CD4-positive, alpha-beta T cell treated with Interleukin-4 for 1 hour (primary cell): ENCODE measurements around the gene ATP11A.
"Not testable (repeated sequence)": the region's sequence is repeated elsewhere in the genome, so short reads cannot be mapped to it uniquely, and the experiment has no call there.

Source experiments
- DNase-seq, 2 donors: peaks; one replicate each; pipeline ENCODE4 v3.0.0-alpha.2; 2020 to 2022

The ATP11A gene

GRCh38 chr13:112671359-112671758 is 18.5 kb upstream of the ATP11A start:
- DNase-seq, result no peak

- no peak for DNase-seq
These were observed 17.1 kb upstream of the ATP11A start for GRCh38 chr13:112672651-112673284.

GRCh38 chr13:112674412-112675365 is 15.1 kb upstream of the ATP11A start:
- DNase-seq, result no peak

GRCh38 chr13:112675366-112675756 is 14.5 kb upstream of the ATP11A start:
- DNase-seq, result no peak

- not testable (repeated sequence) for DNase-seq
These were observed 12.3 kb upstream of the ATP11A start for GRCh38 chr13:112677421-112677962.

- no peak for DNase-seq
These were observed 10.5 kb upstream of the ATP11A start for GRCh38 chr13:112679381-112679780.

- no peak for DNase-seq
These were observed 9.7 kb upstream of the ATP11A start for GRCh38 chr13:112679932-112680677.

GRCh38 chr13:112680741-112681360 is 9.0 kb upstream of the ATP11A start:
- DNase-seq, result no peak

- no peak for DNase-seq
These were observed 6.3 kb upstream of the ATP11A start for GRCh38 chr13:112683581-112683980.

GRCh38 chr13:112684071-112684845 is 5.6 kb upstream of the ATP11A start:
- DNase-seq, result no peak

- DNase-seq, result not testable (repeated sequence)
These were observed 4.5 kb upstream of the ATP11A start for GRCh38 chr13:112685189-112685805.

GRCh38 chr13:112685896-112686295 is 3.9 kb upstream of the ATP11A start:
- no peak for DNase-seq

GRCh38 chr13:112686364-112686763 is 3.5 kb upstream of the ATP11A start:
- DNase-seq, result no peak

GRCh38 chr13:112686987-112687386 is 2.9 kb upstream of the ATP11A start:
- no peak for DNase-seq

GRCh38 chr13:112687836-112688559 is 1.8 kb upstream of the ATP11A start:
- no peak for DNase-seq

GRCh38 chr13:112688560-112689302 is 1.1 kb upstream of the ATP11A start:
- DNase-seq, result peak; percentile 45 to 48

- DNase-seq, result peak; percentile 30 to 43
These were observed 568 bp downstream of the ATP11A start for GRCh38 chr13:112690283-112690929.

- DNase-seq, result no peak
These were observed 2.3 kb downstream of the ATP11A start for GRCh38 chr13:112692104-112692503.

GRCh38 chr13:112692586-112692985 is 2.7 kb downstream of the ATP11A start:
- no peak for DNase-seq
